ENCODE results near the gene MILR1. TPM values are rescaled to one million over a fixed set of nuclear protein-coding genes. Genes with fewer than 3 reads are reported as not detected.
A peak's percentile ranks its signal among the peaks of the same experiment; 100 is the strongest.

MILR1 gene
- total RNA-seq, 1 donor from 2014 or later: 1.9 TPM

DNA sequence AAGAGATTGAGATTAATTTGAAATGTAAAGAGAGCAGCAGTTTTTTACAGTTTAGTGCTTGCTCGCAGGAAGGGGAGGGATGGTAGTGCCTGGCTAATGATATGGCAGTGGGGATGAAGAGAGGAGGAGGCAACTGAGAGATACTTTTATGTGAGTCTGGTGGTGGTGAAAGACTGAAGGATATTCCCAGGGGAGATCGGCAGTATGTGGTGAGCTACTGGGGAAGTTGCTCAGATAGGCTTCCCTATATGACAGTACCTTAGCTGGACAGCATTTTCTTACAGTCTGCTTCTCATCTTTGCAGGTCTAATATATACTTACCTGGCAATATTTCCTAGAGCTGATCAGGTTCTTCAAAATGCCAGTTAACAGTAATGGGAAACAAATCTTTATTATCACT, 66.5 kb downstream of the MILR1 start:
- H3K4me1 Mint-ChIP-seq (ENCODE audit: low read depth, unreplicated experiment): peaks cover 2% of the 10 kb centered on the region
- Histone ChIP-seq H3K79me2 (ENCODE audit: insufficient read depth, low read length) (peaks cover 24% of the 10 kb centered on the region), H3K36me3 (ENCODE audit: insufficient read depth, low read length) (peaks cover 39% of the 10 kb centered on the region), H3K9me3 (ENCODE audit: insufficient read depth, low read depth, low read length) (no peaks in the 10 kb centered on the region), H3K27me3 (ENCODE audit: insufficient read depth, low read length) (no peaks in the 10 kb centered on the region), H3K9ac (ENCODE audit: low read length) (no peak overlapping the region), H3K4me2 (ENCODE audit: low read length) (no peak overlapping the region), H3K4me1 (ENCODE audit: insufficient read depth, low read length) (no peaks in the 10 kb centered on the region), H3K27ac (ENCODE audit: low read depth, low read length) (no peak overlapping the region), H4K20me1 (ENCODE audit: insufficient read depth, low read length) (peaks cover 32% of the 10 kb centered on the region), H2AFZ (ENCODE audit: low read depth, low read length) (no peak overlapping the region), H3K4me3 (ENCODE audit: insufficient read depth, low read depth, low read length) (no peak overlapping the region)
- no peaks in the 10 kb centered on the region for H3K9me3 Mint-ChIP-seq (ENCODE audit: unreplicated experiment)
- FAIRE-seq (no peak), DNase-seq (ENCODE audit: low read depth) (no peak)
- H3K27ac Mint-ChIP-seq (ENCODE audit: unreplicated experiment): no peak overlapping the region
- H3K36me3 Mint-ChIP-seq (ENCODE audit: low read depth, unreplicated experiment): peaks cover 13% of the 10 kb centered on the region
- H3K27me3 Mint-ChIP-seq (ENCODE audit: low read depth, unreplicated experiment): no peaks in the 10 kb centered on the region
- TF ChIP-seq, protein P1, sequence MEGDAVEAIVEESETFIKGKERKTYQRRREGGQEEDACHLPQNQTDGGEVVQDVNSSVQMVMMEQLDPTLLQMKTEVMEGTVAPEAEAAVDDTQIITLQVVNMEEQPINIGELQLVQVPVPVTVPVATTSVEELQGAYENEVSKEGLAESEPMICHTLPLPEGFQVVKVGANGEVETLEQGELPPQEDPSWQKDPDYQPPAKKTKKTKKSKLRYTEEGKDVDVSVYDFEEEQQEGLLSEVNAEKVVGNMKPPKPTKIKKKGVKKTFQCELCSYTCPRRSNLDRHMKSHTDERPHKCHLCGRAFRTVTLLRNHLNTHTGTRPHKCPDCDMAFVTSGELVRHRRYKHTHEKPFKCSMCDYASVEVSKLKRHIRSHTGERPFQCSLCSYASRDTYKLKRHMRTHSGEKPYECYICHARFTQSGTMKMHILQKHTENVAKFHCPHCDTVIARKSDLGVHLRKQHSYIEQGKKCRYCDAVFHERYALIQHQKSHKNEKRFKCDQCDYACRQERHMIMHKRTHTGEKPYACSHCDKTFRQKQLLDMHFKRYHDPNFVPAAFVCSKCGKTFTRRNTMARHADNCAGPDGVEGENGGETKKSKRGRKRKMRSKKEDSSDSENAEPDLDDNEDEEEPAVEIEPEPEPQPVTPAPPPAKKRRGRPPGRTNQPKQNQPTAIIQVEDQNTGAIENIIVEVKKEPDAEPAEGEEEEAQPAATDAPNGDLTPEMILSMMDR (IDR thresholded peaks at IDR 0.05; ENCODE audit: insufficient read depth, low read depth, low read length): no peak
- TF ChIP-seq EZH2 (IDR thresholded peaks at IDR 0.05; ENCODE audit: insufficient read depth, low read length): no peak
- H3K4me3 Mint-ChIP-seq (ENCODE audit: unreplicated experiment): no peak overlapping the region

DNA sequence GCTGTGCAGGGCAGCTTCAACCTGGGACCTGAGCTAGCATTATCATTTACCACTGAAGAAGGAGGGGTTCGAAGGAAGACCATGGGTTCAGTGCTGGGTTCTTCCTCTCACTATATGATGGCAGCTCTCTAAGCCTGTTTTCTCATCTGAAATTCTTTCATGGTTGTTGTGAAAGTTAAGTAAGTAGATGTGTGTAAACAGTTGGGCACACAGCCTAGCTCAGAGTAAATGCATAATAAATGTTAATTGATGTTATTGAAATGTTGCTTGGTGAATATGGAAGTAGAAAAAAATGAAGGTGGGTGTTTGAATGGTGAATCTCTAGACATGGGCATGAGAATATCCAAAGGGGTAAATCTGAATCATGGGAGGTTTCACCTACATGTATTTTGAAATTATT, 66.9 kb downstream of the MILR1 start:
- H3K27me3 ChIP-seq (ENCODE audit: insufficient read depth, low read length): no peaks in the 10 kb centered on the region
- H3K9ac ChIP-seq (ENCODE audit: low read length): no peak overlapping the region
- H3K36me3 ChIP-seq (ENCODE audit: insufficient read depth, low read length): peaks cover 43% of the 10 kb centered on the region
- peaks cover 32% of the 10 kb centered on the region for H4K20me1 ChIP-seq (ENCODE audit: insufficient read depth, low read length)
- peaks cover 13% of the 10 kb centered on the region for H3K36me3 Mint-ChIP-seq (ENCODE audit: low read depth, unreplicated experiment)
- H3K9me3 ChIP-seq (ENCODE audit: insufficient read depth, low read depth, low read length): no peaks in the 10 kb centered on the region
- no peak overlapping the region for H3K27ac ChIP-seq (ENCODE audit: low read depth, low read length)
- TF ChIP-seq, protein P1 (IDR thresholded peaks at IDR 0.05; ENCODE audit: insufficient read depth, low read depth, low read length): no peak
- no peak for TF ChIP-seq EZH2 (IDR thresholded peaks at IDR 0.05; ENCODE audit: insufficient read depth, low read length)
- peaks cover 21% of the 10 kb centered on the region for H3K79me2 ChIP-seq (ENCODE audit: insufficient read depth, low read length)
- no peak overlapping the region for H3K4me2 ChIP-seq (ENCODE audit: low read length)
- no peaks in the 10 kb centered on the region for H3K4me1 ChIP-seq (ENCODE audit: insufficient read depth, low read length)
- no peak overlapping the region for H3K27ac Mint-ChIP-seq (ENCODE audit: unreplicated experiment)
- DNase-seq (ENCODE audit: low read depth) (no peak), FAIRE-seq (no peak)
- H3K4me3 ChIP-seq (ENCODE audit: insufficient read depth, low read depth, low read length): no peak overlapping the region
- no peaks in the 10 kb centered on the region for H3K27me3 Mint-ChIP-seq (ENCODE audit: low read depth, unreplicated experiment)
- H3K4me1 Mint-ChIP-seq (ENCODE audit: low read depth, unreplicated experiment): peaks cover 2% of the 10 kb centered on the region
- H3K9me3 Mint-ChIP-seq (ENCODE audit: unreplicated experiment): no peaks in the 10 kb centered on the region
- no peak overlapping the region for H2AFZ ChIP-seq (ENCODE audit: low read depth, low read length)
- no peak overlapping the region for H3K4me3 Mint-ChIP-seq (ENCODE audit: unreplicated experiment)

Small RNA genes within 50 kb of the gene (microRNA-seq; reads per million reads assigned to microRNA genes)
- gene MIR1273E (not detected), gene MIR3064 (24.1 reads per million, percentile 48 among the genes with 10 or more reads in this experiment), gene MIR5047 (not detected)

Other genes with a start within 250 kb of the MILR1 start
- gene TEX2, start 185.9 kb upstream of the MILR1 start, total RNA-seq: 56.1 and 58.2 TPM in 2 replicates
- 0.02 and 0.05 TPM in 2 replicates for gene PECAM1, start 58.3 kb upstream of the MILR1 start, total RNA-seq
- 13.7 and 16.2 TPM in 2 replicates for gene POLG2, start 47.9 kb downstream of the MILR1 start, total RNA-seq
- gene DDX5, start 57.2 kb downstream of the MILR1 start, total RNA-seq: 549 and 555 TPM in 2 replicates
- gene CEP95, start 57.9 kb downstream of the MILR1 start, total RNA-seq: 29.7 and 35.2 TPM in 2 replicates
- 104 and 126 TPM in 2 replicates for gene SMURF2, start 213.2 kb downstream of the MILR1 start, total RNA-seq